GM13976 (cell line): ENCODE results near the gene BLZF1.
"Not testable (repeated sequence)": the region's sequence is repeated elsewhere in the genome, so short reads cannot be mapped to it uniquely, and the experiment has no call there.

ENCODE experiments used
- DNase-seq: peaks from one replicate; pipeline ENCODE4 v3.0.0; 2012; ENCODE audit warnings: low spot score
- CTCF ChIP-seq: IDR thresholded peaks from 2 replicates; pipeline ENCODE4 v1.5.1; 2012; ENCODE audit warnings: borderline replicate concordance, mild to moderate bottlenecking; ENCODE audit not compliant: insufficient read depth; ENCODE audit errors: extremely low read depth, missing control alignments, control extremely low read depth
- in situ Hi-C: fragments of 300-500 bp; cut with MboI; formaldehyde crosslinking; loops from one replicate; pipeline ENCODE4 v1.12.0; 2022; ENCODE audit warnings: low sequenced_read_pairs, mixed read lengths, inconsistent platforms; ENCODE audit not compliant: unreplicated experiment

Gene BLZF1

GRCh38 chr1:169339773-169340172 is 28.2 kb upstream of the BLZF1 start:
- in situ Hi-C loops: loop anchor here (10.0 to 25.0 kb wide), 3 partner anchors 225 to 902 kb away; no protein-coding TSS in a partner anchor
- no peak for TF ChIP-seq CTCF
- no peak for DNase-seq

GRCh38 chr1:169340882-169341281 is 27.1 kb upstream of the BLZF1 start:
- in situ Hi-C loops: loop anchor here (10.0 to 25.0 kb wide), 3 partner anchors 226 to 904 kb away; no protein-coding TSS in a partner anchor
- no peak for DNase-seq
- no peak for TF ChIP-seq CTCF

GRCh38 chr1:169342096-169342495 is 25.9 kb upstream of the BLZF1 start:
- DNase-seq: not testable (repeated sequence)
- in situ Hi-C loops: loop anchor here (10.0 to 25.0 kb wide), 3 partner anchors 227 to 905 kb away; no protein-coding TSS in a partner anchor

- no peak for DNase-seq
- in situ Hi-C loops: loop anchor here (10.0 to 25.0 kb wide), 3 partner anchors 231 to 908 kb away; no protein-coding TSS in a partner anchor
- no peak for TF ChIP-seq CTCF
These were observed 22.5 kb upstream of the BLZF1 start for GRCh38 chr1:169345511-169345910.

- no peak for DNase-seq
- TF ChIP-seq CTCF: no peak
- in situ Hi-C loops: loop anchor here (10.0 to 25.0 kb wide), 3 partner anchors 231 to 909 kb away; no protein-coding TSS in a partner anchor
These were observed 21.9 kb upstream of the BLZF1 start for GRCh38 chr1:169346036-169346589.

GRCh38 chr1:169347688-169348382 is 20.2 kb upstream of the BLZF1 start:
- no peak for TF ChIP-seq CTCF
- in situ Hi-C loops: loop anchor here (10.0 to 25.0 kb wide), 3 partner anchors 233 to 911 kb away; no protein-coding TSS in a partner anchor

More at GRCh38 chr1:169347688-169348382, 20.2 kb upstream of the BLZF1 start:
- no peak for DNase-seq
